MM.1S (cell line): ENCODE data around the gene PXDC1.
"Not testable (repeated sequence)": the region's sequence is repeated elsewhere in the genome, so short reads cannot be mapped to it uniquely, and the experiment has no call there.

ENCODE experiments used
- DNase-seq: peaks from one replicate; pipeline ENCODE4 v3.0.0-alpha.2; 2015
- H2AFZ ChIP-seq: fragments of 300-600 bp; sonication (generic); 2 replicates; pipeline ENCODE4 v1.6.0; 2016; ENCODE audit warnings: antibody characterized with exemption, low read length
- H3F3A ChIP-seq: fragments of 300-600 bp; sonication (generic); 2 replicates; pipeline ENCODE4 v1.6.1; 2016; ENCODE audit warnings: mild to moderate bottlenecking, antibody characterized with exemption, low read length, moderate library complexity, mixed read lengths; ENCODE audit not compliant: insufficient read depth
- H3K27ac ChIP-seq: fragments of 300-600 bp; sonication (generic); 2 replicates; pipeline ENCODE4 v1.5.1; 2016; ENCODE audit warnings: mild to moderate bottlenecking, low read length
- H3K27me3 ChIP-seq: fragments of 300-600 bp; sonication (generic); replicated peaks from 2 replicates; pipeline ENCODE4 v1.6.0; 2016; ENCODE audit warnings: low read length; ENCODE audit not compliant: insufficient read depth
- H3K36me3 ChIP-seq: fragments of 300-600 bp; sonication (generic); replicated peaks from 2 replicates; pipeline ENCODE4 v1.6.1; 2016; ENCODE audit warnings: mild to moderate bottlenecking, low read length, mixed read lengths; ENCODE audit not compliant: insufficient read depth
- H3K4me1 ChIP-seq: fragments of 300-600 bp; sonication (generic); 2 replicates; pipeline ENCODE4 v1.6.1; 2016; ENCODE audit warnings: low read length, mixed read lengths
- H3K4me2 ChIP-seq: fragments of 300-600 bp; sonication (generic); 2 replicates; pipeline ENCODE4 v1.6.0; 2016; ENCODE audit warnings: low read depth, low read length
- H3K4me3 ChIP-seq: fragments of 300-600 bp; sonication (generic); 2 replicates; pipeline ENCODE4 v1.5.1; 2016; ENCODE audit warnings: low read length, mixed read lengths
- H3K79me2 ChIP-seq: fragments of 300-600 bp; sonication (generic); 2 replicates; pipeline ENCODE4 v1.6.1; 2016; ENCODE audit warnings: mixed run types, low read length, mixed read lengths
- H3K9ac ChIP-seq: fragments of 300-600 bp; sonication (generic); 2 replicates; pipeline ENCODE4 v1.6.1; 2016; ENCODE audit warnings: low read length, mixed read lengths
- H3K9me2 ChIP-seq: fragments of 300-600 bp; sonication (generic); replicated peaks from 2 replicates; pipeline ENCODE4 v1.6.1; 2016; ENCODE audit warnings: mild to moderate bottlenecking, low read length, mixed read lengths; ENCODE audit not compliant: insufficient read depth
- H3K9me3 ChIP-seq: fragments of 300-600 bp; sonication (generic); replicated peaks from 2 replicates; pipeline ENCODE4 v1.6.1; 2016; ENCODE audit warnings: mild to moderate bottlenecking, low read length, mixed read lengths; ENCODE audit not compliant: insufficient read depth
- H4K20me1 ChIP-seq: fragments of 300-600 bp; sonication (generic); 2 replicates; pipeline ENCODE4 v1.6.1; 2016; ENCODE audit warnings: mild to moderate bottlenecking, low read length, moderate library complexity, mixed read lengths; ENCODE audit not compliant: insufficient read depth
- EZH2 ChIP-seq: fragments of 300-600 bp; sonication (generic); optimal IDR thresholded peaks from 2 replicates; pipeline ENCODE3; 2017; ENCODE audit warnings: low read depth, mild to moderate bottlenecking, antibody characterized with exemption, low read length, mixed read lengths
- EZH2phosphoT487 ChIP-seq: fragments of 300-600 bp; sonication (generic); IDR thresholded peaks from 2 replicates; pipeline ENCODE4 v1.6.1; 2018; ENCODE audit warnings: antibody characterized with exemption, low read length
- TF ChIP-seq, protein P1 (sequence below): fragments of 300-600 bp; sonication (generic); IDR thresholded peaks from 2 replicates; pipeline ENCODE4 v1.5.1; 2016; ENCODE audit warnings: antibody characterized with exemption, low read length, mixed read lengths

Gene PXDC1

DNA sequence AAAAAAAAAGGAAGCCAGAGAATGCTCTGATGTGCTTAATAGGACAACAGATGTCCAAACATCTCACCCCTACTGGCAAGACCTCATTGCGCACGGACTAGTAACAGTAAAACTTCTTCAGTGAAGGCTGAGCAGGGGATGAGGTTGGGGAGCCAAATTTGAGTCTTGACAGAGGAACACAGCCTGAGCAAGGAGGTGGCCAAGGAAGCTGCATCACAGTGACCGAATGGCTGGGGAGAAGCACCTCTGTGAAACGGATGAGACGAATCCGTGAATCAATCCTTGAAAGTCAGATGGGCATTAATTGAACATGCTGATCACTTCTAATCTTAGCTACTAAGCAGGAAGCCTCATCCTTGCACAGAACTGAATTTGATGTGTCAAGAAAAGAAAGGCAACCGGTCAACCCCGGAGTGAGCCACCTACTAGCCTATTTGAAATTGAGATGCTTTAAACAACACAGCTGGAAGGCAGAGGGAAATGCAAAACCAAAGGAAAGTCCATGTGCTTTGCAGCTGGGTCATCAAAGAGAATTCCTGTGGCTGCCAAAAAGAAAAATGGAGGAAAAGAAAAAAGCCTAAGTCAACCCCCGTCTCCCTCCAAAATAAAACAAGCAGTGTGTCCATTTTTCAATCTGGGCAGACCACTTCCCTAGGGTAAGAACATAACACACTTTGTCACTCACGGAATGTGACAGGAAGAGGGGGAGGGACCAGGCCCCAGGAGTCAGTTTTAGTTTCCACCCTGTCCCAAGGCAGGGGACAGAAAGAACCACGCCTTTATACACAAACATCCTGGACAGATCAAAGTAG, 29.5 kb downstream of the PXDC1 start:
- Histone ChIP-seq H4K20me1 (no peaks in the 10 kb centered on the region; the same call in 1 of the 2 replicates), H3K27ac (no peak overlapping the region), H3K4me2 (no peak overlapping the region)

DNA sequence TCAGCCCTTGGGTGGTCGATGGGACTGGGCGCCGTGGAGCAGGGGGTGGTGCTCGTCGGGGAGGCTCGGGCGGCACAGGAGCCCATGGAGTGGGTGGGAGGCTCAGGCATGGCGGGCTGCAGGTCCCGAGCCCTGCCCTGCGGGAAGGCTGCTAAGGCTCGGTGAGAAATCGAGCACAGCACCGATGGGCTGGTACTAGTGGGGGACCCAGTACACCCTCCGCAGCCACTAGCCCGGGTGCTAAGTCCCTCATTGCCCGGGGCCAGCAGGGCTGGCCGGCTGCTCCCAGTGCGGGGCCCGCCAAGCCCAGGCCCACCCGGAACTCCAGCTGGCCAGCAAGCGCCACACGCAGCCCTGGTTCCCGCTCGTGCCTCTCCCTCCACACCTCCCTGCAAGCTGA, 30.7 kb downstream of the PXDC1 start:
- not testable (repeated sequence) for H3F3A ChIP-seq, H3K27ac ChIP-seq, H3K9me3 ChIP-seq, H3K4me3 ChIP-seq, H3K4me2 ChIP-seq, H3K9me2 ChIP-seq, H3K27me3 ChIP-seq, H3K79me2 ChIP-seq, DNase-seq, H2AFZ ChIP-seq, H4K20me1 ChIP-seq, H3K36me3 ChIP-seq, H3K4me1 ChIP-seq, H3K9ac ChIP-seq

More for the DNA sequence above, 29.5 kb downstream of the PXDC1 start:
- H3K4me1 ChIP-seq, result no peaks in the 10 kb centered on the region
- no peaks in the 10 kb centered on the region for H3K9me3 ChIP-seq
- no peaks in the 10 kb centered on the region for H3F3A ChIP-seq
- no peaks in the 10 kb centered on the region for H3K27me3 ChIP-seq
- no peak overlapping the region for H3K4me3 ChIP-seq
- TF ChIP-seq EZH2phosphoT487 (no peak), EZH2 (no peak)
- TF ChIP-seq, protein P1, sequence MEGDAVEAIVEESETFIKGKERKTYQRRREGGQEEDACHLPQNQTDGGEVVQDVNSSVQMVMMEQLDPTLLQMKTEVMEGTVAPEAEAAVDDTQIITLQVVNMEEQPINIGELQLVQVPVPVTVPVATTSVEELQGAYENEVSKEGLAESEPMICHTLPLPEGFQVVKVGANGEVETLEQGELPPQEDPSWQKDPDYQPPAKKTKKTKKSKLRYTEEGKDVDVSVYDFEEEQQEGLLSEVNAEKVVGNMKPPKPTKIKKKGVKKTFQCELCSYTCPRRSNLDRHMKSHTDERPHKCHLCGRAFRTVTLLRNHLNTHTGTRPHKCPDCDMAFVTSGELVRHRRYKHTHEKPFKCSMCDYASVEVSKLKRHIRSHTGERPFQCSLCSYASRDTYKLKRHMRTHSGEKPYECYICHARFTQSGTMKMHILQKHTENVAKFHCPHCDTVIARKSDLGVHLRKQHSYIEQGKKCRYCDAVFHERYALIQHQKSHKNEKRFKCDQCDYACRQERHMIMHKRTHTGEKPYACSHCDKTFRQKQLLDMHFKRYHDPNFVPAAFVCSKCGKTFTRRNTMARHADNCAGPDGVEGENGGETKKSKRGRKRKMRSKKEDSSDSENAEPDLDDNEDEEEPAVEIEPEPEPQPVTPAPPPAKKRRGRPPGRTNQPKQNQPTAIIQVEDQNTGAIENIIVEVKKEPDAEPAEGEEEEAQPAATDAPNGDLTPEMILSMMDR, result no peak
- no peak overlapping the region for H2AFZ ChIP-seq
- H3K36me3 ChIP-seq, result no peaks in the 10 kb centered on the region
- H3K9me2 ChIP-seq, result no peaks in the 10 kb centered on the region
- no peak overlapping the region for H3K9ac ChIP-seq
- no peaks in the 10 kb centered on the region for H3K79me2 ChIP-seq
- no peak for DNase-seq

DNA sequence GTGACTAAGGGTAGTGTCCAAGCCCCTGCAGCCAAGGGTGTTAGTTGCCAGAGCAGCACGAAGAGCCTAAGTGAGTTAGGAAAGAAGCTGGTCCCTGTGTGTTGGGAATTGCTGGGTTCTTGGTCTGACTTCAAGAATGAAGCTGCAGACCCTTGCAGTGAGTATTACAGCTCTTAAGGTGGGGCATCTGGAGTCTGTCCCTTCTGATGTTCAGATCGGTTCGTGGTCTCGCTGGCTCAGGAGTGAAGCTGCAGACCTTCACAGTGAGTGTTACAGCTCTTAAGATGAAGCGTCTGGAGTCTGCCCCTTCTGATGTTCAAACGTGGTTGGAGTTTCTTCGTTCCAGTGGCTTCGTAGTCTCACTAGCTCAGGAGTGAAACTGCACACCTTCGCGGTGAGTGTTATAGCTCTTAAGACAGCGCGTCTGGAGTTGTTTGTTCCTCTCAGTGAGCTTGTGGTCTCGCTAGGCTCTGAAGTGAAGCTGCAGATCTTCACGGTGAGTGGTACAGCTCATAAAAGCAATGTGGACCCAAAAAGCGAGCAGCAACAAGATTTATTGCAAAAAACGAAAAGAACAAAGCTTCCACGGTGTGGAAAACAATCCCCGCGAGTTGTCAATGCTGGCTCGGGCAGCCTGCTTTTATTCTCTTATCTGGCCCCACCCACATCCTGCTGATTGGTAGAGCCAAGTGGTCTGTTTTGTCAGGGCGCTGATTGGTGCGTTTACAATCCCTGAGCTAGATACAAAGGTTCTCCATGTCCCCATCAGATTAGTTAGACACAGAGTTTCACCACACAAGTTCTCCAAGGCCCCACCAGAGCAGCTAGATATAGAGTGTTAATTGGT, 31.8 kb downstream of the PXDC1 start:
- Histone ChIP-seq H3K79me2 (no peaks in the 10 kb centered on the region), H3K4me3 (no peak overlapping the region), H2AFZ (no peak overlapping the region), H3K27me3 (no peaks in the 10 kb centered on the region), H3K36me3 (no peaks in the 10 kb centered on the region), H3K9ac (no peak overlapping the region), H3K27ac (no peak overlapping the region), H3K4me2 (no peak overlapping the region), H3K9me2 (no peaks in the 10 kb centered on the region), H4K20me1 (no peaks in the 10 kb centered on the region; the same call in 1 of the 2 replicates), H3K4me1 (no peaks in the 10 kb centered on the region), H3F3A (no peaks in the 10 kb centered on the region), H3K9me3 (no peaks in the 10 kb centered on the region)
- no peak for TF ChIP-seq EZH2
- no peak for TF ChIP-seq EZH2phosphoT487
- TF ChIP-seq, protein P1, result no peak
- no peak for DNase-seq
